GM12878 (cell line): ENCODE measurements around the gene MEIG1.

Experiments
- BCL3 ChIP-seq: IDR thresholded peaks from 2 replicates; pipeline ENCODE4 v1.6.1; 2011; ENCODE audit warnings: borderline replicate concordance, low read depth, mild to moderate bottlenecking, moderate library complexity, low read length; ENCODE audit not compliant: insufficient read depth, poor library complexity, severe bottlenecking
- BHLHE40 ChIP-seq, 2 experiments: fragments of 450-650 bp in 1 of 2; IDR thresholded peaks; 2 replicates each; pipeline ENCODE4 v1.6.1; 2011 to 2017; ENCODE audit warnings: low read depth in 2 of 2, borderline replicate concordance in 1 of 2, improper control_type of control experiment in 1 of 2, low read length in 1 of 2, mild to moderate bottlenecking in 1 of 2
- CREB1 ChIP-seq: IDR thresholded peaks from 2 replicates; pipeline ENCODE4 v1.6.1; 2012; ENCODE audit warnings: low read depth, mild to moderate bottlenecking, inconsistent platforms
- CTCF ChIP-seq, 3 experiments: IDR thresholded peaks in 2 of 3; conservative IDR thresholded peaks in 1 of 3; 2 replicates each; pipeline ENCODE4 v1.5.1; 2011; ENCODE audit warnings: low read depth in 3 of 3, low read length in 3 of 3, mild to moderate bottlenecking in 3 of 3, control low read depth in 2 of 3, moderate library complexity in 2 of 3, inconsistent platforms in 1 of 3, mixed read lengths in 1 of 3; ENCODE audit not compliant: control insufficient read depth in 2 of 3, insufficient read depth in 1 of 3; ENCODE audit errors: extremely low read depth in 1 of 3
- MYB ChIP-seq: fragments of 150-350 bp; IDR thresholded peaks from 2 replicates; pipeline ENCODE4 v1.6.1; 2014; ENCODE audit warnings: mild to moderate bottlenecking, low read depth, low read length, borderline replicate concordance
- POLR2A ChIP-seq: IDR thresholded peaks from 2 replicates; pipeline ENCODE4 v1.6.1; 2011; ENCODE audit warnings: low read depth, mild to moderate bottlenecking, low read length
- POU2F2 ChIP-seq: IDR thresholded peaks from 3 replicates; pipeline ENCODE4 v1.6.1; 2011; ENCODE audit warnings: low read depth, mild to moderate bottlenecking, low read length, borderline replicate concordance
- TARDBP ChIP-seq: IDR thresholded peaks from 2 replicates; pipeline ENCODE4 v1.6.1; 2016; ENCODE audit warnings: borderline replicate concordance
- USF2 ChIP-seq: IDR thresholded peaks from 2 replicates; pipeline ENCODE4 v1.6.1; 2011; ENCODE audit warnings: low read depth, low read length, improper control_type of control experiment, borderline replicate concordance
- YBX1 ChIP-seq: fragments of 450-650 bp; IDR thresholded peaks from 2 replicates; pipeline ENCODE4 v1.6.1; 2016; ENCODE audit warnings: antibody characterized with exemption

GRCh38 chr10:14958872-14959220 is 342 bp upstream of the MEIG1 start:
- no peak for TF ChIP-seq YBX1
- no peak for TF ChIP-seq POU2F2
- TF ChIP-seq TARDBP: no peak
- TF ChIP-seq POLR2A: no peak
- no peak for TF ChIP-seq BCL3
- TF ChIP-seq MYB: no peak
- no peak for TF ChIP-seq CTCF (IDR thresholded peaks at IDR 0.05 in 2 of 3, conservative IDR thresholded peaks at IDR 0.05 in 1 of 3; ENCODE audit: control insufficient read depth in 2 of 3, extremely low read depth in 1 of 3, insufficient read depth in 1 of 3, low read depth in 3 of 3, low read length in 3 of 3)
- TF ChIP-seq USF2: no peak
- TF ChIP-seq CREB1: no peak
- TF ChIP-seq BHLHE40 (IDR thresholded peaks at IDR 0.05; ENCODE audit: borderline replicate concordance in 1 of 2, low read depth in 2 of 2, low read length in 1 of 2): no peak
